GM20000 (cell line): ENCODE measurements around the gene TMC1.
"Not testable (repeated sequence)": the region's sequence is repeated elsewhere in the genome, so short reads cannot be mapped to it uniquely, and the experiment has no call there.

Experiments
- DNase-seq: peaks from one replicate; pipeline ENCODE4 v3.0.0; 2012; ENCODE audit warnings: low spot score
- TF ChIP-seq, protein P1 (sequence below): IDR thresholded peaks from 2 replicates; pipeline ENCODE4 v1.5.1; 2012; ENCODE audit warnings: mild to moderate bottlenecking, control low read depth; ENCODE audit errors: extremely low read depth, missing control alignments

Gene TMC1

DNA sequence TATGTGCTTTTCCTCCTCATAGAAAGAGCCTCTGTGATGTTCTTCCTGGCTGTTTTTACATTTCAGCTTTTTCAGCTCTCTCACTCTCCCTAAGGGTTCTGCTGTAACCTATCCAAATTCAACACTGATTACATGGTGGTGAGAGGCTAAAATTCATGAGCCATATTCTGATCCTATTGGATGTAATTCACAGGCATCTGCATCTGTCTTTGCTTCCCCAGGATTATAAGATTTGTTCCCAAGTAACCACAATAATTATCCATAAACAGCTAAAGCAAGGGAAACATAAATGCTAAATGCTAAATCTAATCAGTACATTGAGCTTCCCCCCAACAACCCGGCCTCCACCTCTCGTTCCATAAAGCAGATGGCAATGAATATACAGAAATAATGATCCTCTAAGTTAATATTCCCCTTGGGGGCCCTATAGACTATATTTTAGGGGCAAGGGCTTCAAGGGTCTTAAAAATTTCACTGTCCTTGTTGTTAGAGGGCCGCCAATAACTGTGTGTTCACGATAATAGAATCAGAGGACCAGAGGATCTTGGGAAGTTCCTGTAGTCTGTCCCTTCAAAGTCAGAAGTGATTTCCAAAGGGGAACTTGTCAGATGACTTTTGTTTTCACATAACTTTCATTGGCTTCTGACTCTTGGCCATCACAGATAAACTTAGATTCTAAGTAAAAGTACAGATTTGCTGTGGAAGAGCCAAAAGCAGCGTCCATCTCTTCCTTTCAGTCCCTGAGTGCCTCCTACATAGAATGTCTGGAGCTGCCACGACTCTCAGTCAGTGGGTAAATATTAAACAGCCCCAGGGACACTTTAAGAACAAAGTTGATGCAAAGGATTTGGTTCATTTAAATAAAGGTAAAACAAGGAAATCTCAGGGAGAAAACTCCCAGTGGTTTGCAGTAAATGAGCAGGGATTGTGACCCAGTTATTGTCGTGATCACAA, 305.9 kb downstream of the TMC1 start:
- TF ChIP-seq, protein P1, sequence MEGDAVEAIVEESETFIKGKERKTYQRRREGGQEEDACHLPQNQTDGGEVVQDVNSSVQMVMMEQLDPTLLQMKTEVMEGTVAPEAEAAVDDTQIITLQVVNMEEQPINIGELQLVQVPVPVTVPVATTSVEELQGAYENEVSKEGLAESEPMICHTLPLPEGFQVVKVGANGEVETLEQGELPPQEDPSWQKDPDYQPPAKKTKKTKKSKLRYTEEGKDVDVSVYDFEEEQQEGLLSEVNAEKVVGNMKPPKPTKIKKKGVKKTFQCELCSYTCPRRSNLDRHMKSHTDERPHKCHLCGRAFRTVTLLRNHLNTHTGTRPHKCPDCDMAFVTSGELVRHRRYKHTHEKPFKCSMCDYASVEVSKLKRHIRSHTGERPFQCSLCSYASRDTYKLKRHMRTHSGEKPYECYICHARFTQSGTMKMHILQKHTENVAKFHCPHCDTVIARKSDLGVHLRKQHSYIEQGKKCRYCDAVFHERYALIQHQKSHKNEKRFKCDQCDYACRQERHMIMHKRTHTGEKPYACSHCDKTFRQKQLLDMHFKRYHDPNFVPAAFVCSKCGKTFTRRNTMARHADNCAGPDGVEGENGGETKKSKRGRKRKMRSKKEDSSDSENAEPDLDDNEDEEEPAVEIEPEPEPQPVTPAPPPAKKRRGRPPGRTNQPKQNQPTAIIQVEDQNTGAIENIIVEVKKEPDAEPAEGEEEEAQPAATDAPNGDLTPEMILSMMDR = no peak
- DNase-seq = no peak

DNA sequence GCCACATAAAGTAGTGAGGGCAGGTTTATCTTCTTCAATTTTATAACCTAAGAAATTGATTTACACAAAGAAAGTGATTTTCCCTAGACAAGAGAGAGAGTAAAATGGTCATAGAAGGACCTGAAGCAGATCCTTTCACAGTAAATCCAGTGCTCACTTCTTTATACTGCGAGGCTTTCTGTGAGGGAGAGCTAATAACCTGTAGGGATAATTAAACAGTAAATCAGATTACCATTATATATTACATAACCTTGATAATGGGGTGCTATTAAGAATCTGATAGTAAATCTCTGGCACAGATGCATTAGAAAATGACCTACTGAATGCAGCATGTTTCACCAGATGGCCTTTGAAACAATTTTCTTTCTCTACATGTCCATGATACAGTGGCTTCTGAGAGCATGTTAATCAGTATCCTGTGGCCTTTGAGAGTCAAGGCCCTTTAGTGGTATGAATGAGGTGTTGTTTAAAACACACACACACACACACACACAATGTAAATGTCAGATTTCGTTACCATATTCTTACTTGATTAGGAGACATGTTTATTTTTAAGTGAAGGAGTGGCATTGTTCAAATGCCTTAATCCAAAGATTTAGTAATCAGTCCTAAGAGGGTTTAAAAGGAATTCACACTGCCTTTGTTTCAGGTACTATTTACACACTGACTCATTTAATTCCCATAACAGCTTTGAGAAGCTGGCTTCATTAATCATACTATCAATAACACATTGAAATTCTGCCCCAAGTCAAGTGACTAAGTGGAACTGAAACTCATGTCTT, 306.7 kb downstream of the TMC1 start:
- no peak for DNase-seq
- TF ChIP-seq, protein P1 = no peak

DNA sequence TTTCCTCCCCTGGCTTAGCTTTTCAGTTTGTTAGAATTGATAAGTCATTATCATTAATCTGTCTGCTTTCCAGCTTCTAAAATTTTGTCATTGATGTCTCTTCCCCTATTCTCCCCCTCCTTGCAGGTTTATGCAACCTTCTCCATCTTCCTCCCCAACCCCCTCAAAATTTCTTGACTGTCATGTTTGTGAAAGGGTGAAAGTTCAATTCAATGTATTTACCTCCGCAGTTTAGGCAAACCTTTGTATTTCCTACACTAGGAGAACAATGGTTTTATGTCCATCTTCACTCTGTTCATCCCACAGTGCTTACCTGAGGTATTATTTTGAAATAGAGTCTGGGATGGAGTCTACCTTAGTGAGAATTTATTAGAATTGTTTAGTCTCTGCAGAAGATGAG, 313.6 kb downstream of the TMC1 start:
- TF ChIP-seq, protein P1 = no peak
- no peak for DNase-seq

DNA sequence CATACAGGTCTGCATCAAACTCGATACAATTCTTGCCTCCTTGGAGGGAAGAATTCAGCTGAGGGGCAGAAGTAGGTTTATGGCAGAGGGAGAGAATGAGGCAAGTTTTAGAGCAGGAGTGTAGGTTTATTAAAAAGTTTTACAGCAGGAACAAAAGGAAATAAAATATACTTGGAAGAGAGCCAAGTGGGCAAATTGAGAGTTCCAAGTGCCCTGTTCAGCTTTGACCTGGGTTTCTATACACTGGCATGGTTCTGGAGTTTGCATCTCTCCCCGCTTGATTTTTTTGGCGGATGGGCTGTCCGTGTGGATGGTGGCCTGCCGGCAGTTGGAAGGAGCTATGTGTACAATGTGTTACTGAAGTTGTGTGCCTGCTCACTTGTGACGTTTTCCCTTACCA, 315.4 kb downstream of the TMC1 start:
- DNase-seq = no peak
- TF ChIP-seq, protein P1 = no peak

DNA sequence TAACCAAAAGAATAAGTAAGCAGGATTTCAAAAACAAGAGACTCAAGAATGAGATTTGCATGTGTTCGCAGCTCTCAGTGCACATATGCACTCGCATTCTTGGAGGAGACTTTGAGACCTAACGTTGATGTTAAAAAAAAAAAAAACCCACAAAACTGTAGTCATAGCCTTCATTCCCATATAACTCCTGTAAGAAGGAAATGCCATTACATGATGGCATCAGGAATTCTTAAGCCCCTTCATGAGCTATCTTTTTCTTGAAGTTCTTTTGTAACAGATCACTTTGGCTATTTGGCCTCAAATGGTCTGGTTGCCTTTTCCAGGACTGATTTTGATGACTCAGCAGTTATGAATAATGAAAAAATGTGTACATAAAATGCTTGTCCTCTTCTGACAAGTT, 317.7 kb downstream of the TMC1 start:
- DNase-seq = no peak

DNA sequence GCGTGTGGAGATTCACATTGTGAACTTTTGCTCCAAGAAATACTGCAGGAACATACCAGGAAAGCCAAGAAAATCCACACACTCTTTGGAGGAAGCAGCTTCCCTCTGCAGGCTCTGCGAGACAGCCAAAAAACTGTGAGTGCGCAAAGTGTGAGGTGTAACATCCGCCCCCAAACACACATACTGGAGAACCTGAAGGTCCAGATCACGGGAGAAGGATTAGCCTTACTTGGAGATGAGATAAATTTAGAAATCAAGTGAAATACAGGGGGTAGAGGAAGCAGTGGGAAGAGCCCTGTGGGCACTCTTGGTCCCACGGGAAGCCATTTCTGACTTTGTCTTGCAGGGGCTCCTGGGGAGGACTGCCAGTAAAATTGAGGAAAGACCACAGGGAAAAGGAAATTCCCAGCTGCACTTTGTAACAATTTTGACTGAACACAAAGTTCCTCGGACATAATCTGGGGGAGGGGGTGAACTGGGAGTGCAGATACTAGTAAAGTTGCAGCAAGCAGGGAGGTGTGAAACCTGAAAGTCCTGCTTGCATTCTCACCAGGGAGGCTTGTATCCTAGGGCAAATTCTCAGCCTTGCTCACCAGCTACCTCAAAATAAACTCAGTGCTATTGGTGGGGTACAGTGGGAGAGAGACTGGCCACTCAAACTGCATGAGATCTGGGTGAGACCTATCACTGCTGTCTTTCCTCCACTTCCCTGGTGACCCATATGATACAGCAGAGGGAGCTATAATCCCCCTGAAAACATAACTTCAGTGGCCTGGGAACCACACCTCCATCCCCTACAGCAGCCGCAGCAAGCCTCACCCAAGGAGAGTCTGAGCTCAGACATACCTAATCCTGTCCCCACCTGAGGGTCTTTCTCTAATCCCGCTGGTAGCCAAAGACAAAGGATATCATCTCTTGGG, 322.4 kb downstream of the TMC1 start:
- TF ChIP-seq, protein P1 = no peak
- DNase-seq = no peak

More for the DNA sequence above, 317.7 kb downstream of the TMC1 start:
- TF ChIP-seq, protein P1 = no peak

DNA sequence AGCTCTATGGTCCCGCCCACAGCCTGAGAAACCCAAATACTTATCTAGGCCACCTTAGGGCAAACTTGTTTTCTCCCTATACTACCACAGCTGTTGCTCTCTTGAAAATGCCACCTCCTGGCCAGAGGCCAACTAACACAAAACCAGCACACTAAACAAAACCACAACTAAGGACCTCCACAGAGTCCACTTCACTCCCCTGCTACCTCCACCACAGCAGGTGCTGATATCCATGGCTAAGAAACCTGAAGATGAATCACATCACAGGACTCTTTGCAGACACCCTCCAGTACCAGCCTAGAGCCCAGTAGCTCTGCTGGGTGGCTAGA, 323.0 kb downstream of the TMC1 start:
- DNase-seq = no peak

DNA sequence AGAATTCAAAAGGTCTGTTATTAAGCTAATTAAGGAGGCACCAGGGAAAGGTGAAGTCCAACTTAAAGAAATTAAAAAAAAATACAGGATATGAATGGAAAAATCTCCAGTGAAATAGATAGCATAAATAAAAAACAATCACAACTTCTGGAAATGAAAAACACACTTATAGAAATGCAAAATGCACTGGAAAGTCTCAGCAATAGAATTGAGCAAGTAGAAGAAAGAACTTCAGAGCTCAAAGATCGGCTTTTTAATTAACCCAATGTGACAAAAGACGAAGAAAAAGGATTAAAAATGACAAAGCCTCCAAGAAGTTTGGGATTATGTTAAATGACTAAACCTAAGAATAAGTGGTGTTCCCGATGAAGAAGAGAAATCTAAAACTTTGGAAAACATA, 323.6 kb downstream of the TMC1 start:
- DNase-seq = not testable (repeated sequence)

More for the DNA sequence above, 323.0 kb downstream of the TMC1 start:
- TF ChIP-seq, protein P1 = no peak

DNA sequence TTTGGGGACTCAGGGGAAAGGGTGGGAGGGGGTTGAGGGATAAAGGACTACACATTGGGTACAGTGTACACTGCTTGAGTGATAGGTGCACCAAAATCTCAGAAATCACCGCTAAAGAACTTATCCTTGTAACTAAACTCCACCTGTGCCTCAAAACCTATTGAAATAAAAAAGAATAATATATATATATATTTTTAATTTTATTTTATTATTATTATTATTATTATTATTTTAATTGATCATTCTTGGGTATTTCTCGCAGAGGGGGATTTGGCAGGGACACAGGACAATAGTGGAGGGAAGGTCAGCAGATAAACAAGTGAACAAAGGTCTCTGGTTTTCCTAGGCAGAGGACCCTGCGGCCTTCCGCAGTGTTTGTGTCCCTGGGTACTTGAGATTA, 328.8 kb downstream of the TMC1 start:
- not testable (repeated sequence) for DNase-seq
